K562 (cell line): ENCODE results near the gene CYB5R2.

ENCODE experiments used
- EP300 ChIP-seq: IDR thresholded peaks from 2 replicates; pipeline ENCODE4 v1.6.1; 2012; ENCODE audit warnings: low read length, improper control_type of control experiment
- FUS ChIP-seq: fragments of 200-400 bp; formaldehyde crosslinking; optimal IDR thresholded peaks from 2 replicates; pipeline ENCODE3; 2017; ENCODE audit warnings: low read depth, low read length
- KDM1A ChIP-seq, 2 experiments: fragments of 450-650 bp; IDR thresholded peaks; 2 replicates each; pipeline ENCODE4 v1.6.1; 2016; ENCODE audit warnings: mild to moderate bottlenecking in 2 of 2
- MAFF ChIP-seq: IDR thresholded peaks from 2 replicates; pipeline ENCODE4 v1.6.1; 2012; ENCODE audit warnings: low read length, improper control_type of control experiment
- MEF2A ChIP-seq: IDR thresholded peaks from 2 replicates; pipeline ENCODE4 v1.6.1; 2011; ENCODE audit warnings: low read depth, mild to moderate bottlenecking, low read length, moderate library complexity; ENCODE audit not compliant: control insufficient read depth
- POLR2A ChIP-seq: fragments of 450-650 bp; conservative IDR thresholded peaks from 2 replicates; pipeline ENCODE4 v1.6.1; 2016
- POLR2AphosphoS5 ChIP-seq: IDR thresholded peaks from 2 replicates; pipeline ENCODE4 v1.6.1; 2011; ENCODE audit warnings: mild to moderate bottlenecking, low read depth, low read length, moderate library complexity; ENCODE audit not compliant: control insufficient read depth, insufficient read depth
- RCOR1 ChIP-seq, 2 experiments: IDR thresholded peaks; 2 replicates each; pipeline ENCODE4 v1.6.1; 2012; ENCODE audit warnings: low read depth in 2 of 2, low read length in 2 of 2, borderline replicate concordance in 1 of 2, improper control_type of control experiment in 1 of 2
- ZNF316 ChIP-seq: fragments of 450-650 bp; IDR thresholded peaks from 2 replicates; pipeline ENCODE4 v1.6.1; 2016
- TF ChIP-seq, protein P1 (sequence below): fragments of 250-450 bp; sonication (Bioruptor Pico); IDR thresholded peaks from 2 replicates; pipeline ENCODE4 v1.8.0; 2021; ENCODE audit warnings: moderate library complexity, mild to moderate bottlenecking, inconsistent platforms
- TF ChIP-seq, protein P2 (sequence below), 2 experiments: IDR thresholded peaks; 2 replicates each; pipeline ENCODE4 v1.6.1; 2012; ENCODE audit warnings: improper control_type of control experiment in 2 of 2, low read depth in 2 of 2, low read length in 2 of 2, borderline replicate concordance in 1 of 2

DNA sequence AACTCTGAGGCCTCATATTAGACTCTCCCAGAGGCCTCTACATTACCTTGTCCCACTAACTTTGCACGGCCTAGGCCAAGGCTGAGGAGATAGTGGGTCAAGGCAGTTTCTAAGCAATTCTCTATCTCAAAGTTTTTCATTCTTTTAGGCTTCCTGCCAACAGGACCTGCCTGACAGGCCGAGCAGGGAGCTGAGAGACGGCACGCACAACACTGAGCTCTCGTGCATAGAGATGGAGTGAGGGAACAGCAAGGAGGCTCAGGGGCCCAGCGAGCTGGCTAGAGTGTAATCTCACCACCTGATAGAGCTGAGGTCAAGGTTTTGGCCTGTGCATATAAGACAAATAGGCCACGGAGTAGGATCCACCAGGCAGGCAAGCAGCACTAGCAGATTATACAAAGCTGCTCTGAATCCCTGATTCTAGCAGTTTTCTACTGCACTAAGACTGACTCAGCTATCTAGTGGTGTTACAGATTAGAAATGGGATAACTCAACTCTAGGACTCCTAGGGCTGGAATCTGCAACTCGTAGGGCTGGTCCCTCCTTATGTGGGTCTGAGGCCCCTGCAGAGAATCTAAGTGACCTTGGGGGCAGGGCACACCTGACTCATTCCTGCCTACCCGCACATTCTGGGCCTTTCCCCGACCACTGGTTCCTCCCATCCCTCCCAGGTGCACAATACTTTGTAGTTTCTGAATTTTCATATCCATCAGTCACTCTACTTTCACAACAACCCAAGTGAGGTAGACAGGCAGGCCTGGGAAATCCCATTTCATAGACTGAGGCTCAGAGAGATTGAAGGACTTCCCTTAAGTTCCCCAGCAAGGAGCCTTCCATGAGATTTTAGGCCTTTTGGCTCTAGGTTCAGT, 1.7 kb downstream of the CYB5R2 start:
- no peak for TF ChIP-seq POLR2AphosphoS5
- TF ChIP-seq EP300 = no peak
- TF ChIP-seq, protein P1, sequence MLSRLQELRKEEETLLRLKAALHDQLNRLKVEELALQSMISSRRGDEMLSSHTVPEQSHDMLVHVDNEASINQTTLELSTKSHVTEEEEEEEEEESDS (CRISPR knock-in tag) = no peak
- TF ChIP-seq ZNF316 = no peak
- no peak for TF ChIP-seq RCOR1 (IDR thresholded peaks at IDR 0.05; ENCODE audit: borderline replicate concordance in 1 of 2, low read depth in 2 of 2, low read length in 2 of 2)
- no peak for TF ChIP-seq POLR2A
- TF ChIP-seq MEF2A = no peak
- no peak for TF ChIP-seq MAFF
- no peak for TF ChIP-seq KDM1A (IDR thresholded peaks at IDR 0.05)
- no peak for TF ChIP-seq FUS
- TF ChIP-seq, protein P2, sequence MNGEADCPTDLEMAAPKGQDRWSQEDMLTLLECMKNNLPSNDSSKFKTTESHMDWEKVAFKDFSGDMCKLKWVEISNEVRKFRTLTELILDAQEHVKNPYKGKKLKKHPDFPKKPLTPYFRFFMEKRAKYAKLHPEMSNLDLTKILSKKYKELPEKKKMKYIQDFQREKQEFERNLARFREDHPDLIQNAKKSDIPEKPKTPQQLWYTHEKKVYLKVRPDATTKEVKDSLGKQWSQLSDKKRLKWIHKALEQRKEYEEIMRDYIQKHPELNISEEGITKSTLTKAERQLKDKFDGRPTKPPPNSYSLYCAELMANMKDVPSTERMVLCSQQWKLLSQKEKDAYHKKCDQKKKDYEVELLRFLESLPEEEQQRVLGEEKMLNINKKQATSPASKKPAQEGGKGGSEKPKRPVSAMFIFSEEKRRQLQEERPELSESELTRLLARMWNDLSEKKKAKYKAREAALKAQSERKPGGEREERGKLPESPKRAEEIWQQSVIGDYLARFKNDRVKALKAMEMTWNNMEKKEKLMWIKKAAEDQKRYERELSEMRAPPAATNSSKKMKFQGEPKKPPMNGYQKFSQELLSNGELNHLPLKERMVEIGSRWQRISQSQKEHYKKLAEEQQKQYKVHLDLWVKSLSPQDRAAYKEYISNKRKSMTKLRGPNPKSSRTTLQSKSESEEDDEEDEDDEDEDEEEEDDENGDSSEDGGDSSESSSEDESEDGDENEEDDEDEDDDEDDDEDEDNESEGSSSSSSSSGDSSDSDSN (IDR thresholded peaks at IDR 0.05; ENCODE audit: borderline replicate concordance in 1 of 2, low read depth in 2 of 2, low read length in 2 of 2) = no peak
